GM23248 (cell line): ENCODE data around the gene HMG20A.

Experiments
- EZH2 ChIP-seq: fragments of 200-600 bp; sonication (generic); IDR thresholded peaks from 2 replicates; pipeline ENCODE4 v1.6.1; 2018; ENCODE audit warnings: antibody characterized with exemption, mild to moderate bottlenecking; ENCODE audit not compliant: insufficient read depth, poor library complexity, severe bottlenecking
- EZH2phosphoT487 ChIP-seq: fragments of 200-600 bp; sonication (generic); IDR thresholded peaks from 2 replicates; pipeline ENCODE4 v1.6.1; 2018; ENCODE audit warnings: antibody characterized with exemption, moderate library complexity, mild to moderate bottlenecking, low read depth; ENCODE audit not compliant: insufficient read depth

DNA sequence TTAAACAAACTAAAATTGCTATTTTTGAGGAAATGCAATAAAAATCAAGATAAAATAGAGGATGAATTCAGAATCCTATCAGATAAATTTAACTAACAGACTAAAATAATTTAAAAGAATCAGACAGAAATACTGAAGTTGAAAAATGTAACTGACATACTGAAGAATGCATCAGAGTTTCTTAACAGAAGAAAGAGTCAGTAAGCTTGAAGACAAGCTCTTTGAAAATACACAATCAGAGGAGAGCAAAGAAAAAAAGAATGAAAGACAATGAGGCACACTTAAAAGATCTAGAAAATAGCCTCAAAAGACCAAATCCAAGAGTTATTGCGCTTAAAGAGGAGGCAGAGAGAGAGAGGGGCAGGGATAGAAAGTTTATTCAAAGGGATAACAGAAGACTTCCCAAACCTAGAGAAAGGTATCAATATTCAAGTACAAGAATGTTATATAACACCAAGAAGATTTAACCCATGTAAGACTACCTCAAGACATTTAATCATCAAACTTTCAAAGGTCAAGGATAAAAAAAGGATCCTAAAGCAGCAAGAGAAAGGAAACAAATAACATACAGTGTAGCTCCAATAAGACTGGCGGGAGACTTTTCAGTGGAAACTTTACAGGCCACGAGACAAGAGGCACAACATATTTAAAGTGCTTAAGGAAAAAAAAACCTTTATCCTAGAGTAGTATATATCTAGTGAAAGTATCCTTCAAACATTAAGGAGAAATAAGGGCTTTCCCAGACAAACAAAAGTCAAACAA, 25.5 kb upstream of the HMG20A start:
- TF ChIP-seq EZH2 (no peak), EZH2phosphoT487 (no peak)
